Activated T-cell treated with anti-CD3 and anti-CD28 coated beads for 1 hour (primary cell): Measurements from ENCODE around the gene CDKL5.

ENCODE experiments used
- DNase-seq: peaks from one replicate; pipeline ENCODE4 v3.0.0-alpha.2; 2020; ENCODE audit warnings: low read depth

The CDKL5 gene

GRCh38 chrX:18698737-18699650 is 273.6 kb downstream of the CDKL5 start:
- no peak for DNase-seq

DNA sequence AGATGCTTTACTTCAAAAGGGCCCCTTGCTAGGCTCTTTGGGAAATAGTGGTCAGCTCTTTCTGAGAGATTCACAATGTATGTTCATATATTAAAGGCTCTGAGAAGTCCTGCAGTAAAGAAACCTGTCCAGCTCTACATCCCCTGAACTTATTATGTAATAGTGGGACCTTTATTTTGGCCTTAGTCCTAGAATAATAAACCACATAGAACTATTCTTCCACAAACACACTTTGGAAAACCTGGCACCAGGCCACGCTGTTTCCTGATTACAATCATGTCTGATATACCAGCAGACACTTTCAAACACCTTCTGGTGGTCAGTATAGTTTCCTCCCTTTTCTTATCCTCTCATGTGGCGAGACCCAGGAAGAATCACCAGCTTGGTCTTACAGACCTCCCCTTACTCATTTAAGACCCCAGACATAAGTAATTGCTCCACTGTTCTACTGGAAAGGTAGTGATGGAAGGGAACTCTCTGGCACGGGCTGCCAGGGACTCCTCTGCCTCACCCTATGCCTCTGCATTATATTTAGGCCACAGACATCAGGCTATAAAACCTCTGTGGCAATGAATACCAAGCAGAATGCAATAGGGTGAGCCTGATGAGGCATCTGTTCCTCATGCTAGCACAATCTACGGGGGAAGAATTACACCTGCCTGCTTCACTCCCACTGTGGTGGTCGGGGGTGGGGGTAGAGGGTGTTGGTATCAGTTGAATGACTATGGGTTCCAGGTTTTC is 276.4 kb downstream of the CDKL5 start:
- no peak for DNase-seq

- DNase-seq: no peak
Observed at GRCh38 chrX:18702362-18703195, 277.2 kb downstream of the CDKL5 start.
